Neural cell (in vitro differentiated cells): ENCODE data around the gene CACNA1C. TPM values are rescaled to one million over a fixed set of nuclear protein-coding genes. Genes with fewer than 3 reads are reported as not detected.

Experiments used
- H2AFZ ChIP-seq: fragments of 200-600, 300-800 bp; sonication (generic), shearing (Covaris generic); 2 replicates; pipeline ENCODE4 v1.6.0; 2014; ENCODE audit warnings: low read depth, mild to moderate bottlenecking, antibody characterized with exemption, low read length, moderate library complexity
- H3F3A ChIP-seq: fragments of 200-600 bp; shearing (Covaris generic); 2 replicates; pipeline ENCODE4 v1.6.1; 2016; ENCODE audit warnings: mild to moderate bottlenecking, moderate library complexity, mixed read lengths, antibody characterized with exemption, low read length; ENCODE audit not compliant: insufficient read depth, poor library complexity, severe bottlenecking
- H3K27ac ChIP-seq: fragments of 200-600, 300-800 bp; sonication (generic), shearing (Covaris generic); 2 replicates; pipeline ENCODE4 v1.5.1; 2014; ENCODE audit warnings: mild to moderate bottlenecking, low read length, moderate library complexity
- H3K27me3 ChIP-seq: fragments of 300-800, 200-600 bp; sonication (generic), shearing (Covaris generic); 2 replicates; pipeline ENCODE4 v1.6.0; 2014; ENCODE audit warnings: mild to moderate bottlenecking, low read depth, low read length, moderate library complexity; ENCODE audit not compliant: insufficient read depth
- H3K36me3 ChIP-seq: fragments of 300-800, 200-600 bp; sonication (generic), shearing (Covaris generic); 2 replicates; pipeline ENCODE4 v1.5.1; 2014; ENCODE audit warnings: mild to moderate bottlenecking, antibody characterized with exemption, low read length, moderate library complexity; ENCODE audit not compliant: insufficient read depth
- H3K4me2 ChIP-seq: fragments of 300-800, 200-600 bp; sonication (generic), shearing (Covaris generic); 2 replicates; pipeline ENCODE4 v1.6.0; 2014; ENCODE audit warnings: mild to moderate bottlenecking, low read length
- H3K4me3 ChIP-seq: fragments of 300-800, 200-600 bp; sonication (generic), shearing (Covaris generic); 2 replicates; pipeline ENCODE4 v1.5.1; 2014; ENCODE audit warnings: mild to moderate bottlenecking, low read length, moderate library complexity
- H3K79me2 ChIP-seq: fragments of 200-600 bp; shearing (Covaris generic); replicated peaks from 2 replicates; pipeline ENCODE4 v1.6.0; 2014; ENCODE audit warnings: mild to moderate bottlenecking, low read length, moderate library complexity; ENCODE audit not compliant: insufficient read depth
- H3K9ac ChIP-seq: fragments of 300-800, 200-600 bp; sonication (generic), shearing (Covaris generic); 2 replicates; pipeline ENCODE4 v1.6.1; 2016; ENCODE audit warnings: mild to moderate bottlenecking, low read length, mixed read lengths
- H3K9me2 ChIP-seq: fragments of 200-600 bp; shearing (Covaris generic); 2 replicates; pipeline ENCODE4 v1.6.1; 2016; ENCODE audit warnings: mild to moderate bottlenecking, low read length, mixed read lengths; ENCODE audit not compliant: insufficient read depth
- H3K9me3 ChIP-seq: fragments of 200-600, 300-800 bp; sonication (generic), shearing (Covaris generic); 2 replicates; pipeline ENCODE4 v1.6.1; 2016; ENCODE audit warnings: mild to moderate bottlenecking, mixed run types, low read length, moderate library complexity, mixed read lengths
- H4K20me1 ChIP-seq: fragments of 200-600 bp; shearing (Covaris generic); 2 replicates; pipeline ENCODE4 v1.6.1; 2016; ENCODE audit warnings: mild to moderate bottlenecking, mixed run types; ENCODE audit not compliant: insufficient read depth
- EP300 ChIP-seq: fragments of 450-650 bp; conservative IDR thresholded peaks from 2 replicates; pipeline ENCODE4 v1.6.1; 2014; ENCODE audit warnings: antibody characterized with exemption, mild to moderate bottlenecking, moderate library complexity; ENCODE audit not compliant: poor library complexity, severe bottlenecking
- EZH2 ChIP-seq: fragments of 200-600, 300-800 bp; shearing (Covaris generic), sonication (generic); IDR thresholded peaks from 2 replicates; pipeline ENCODE4 v1.6.1; 2014; ENCODE audit warnings: antibody characterized with exemption, low read length, borderline replicate concordance, mild to moderate bottlenecking; ENCODE audit not compliant: insufficient read depth, poor library complexity, severe bottlenecking
- MXI1 ChIP-seq: fragments of 450-650 bp; conservative IDR thresholded peaks from 2 replicates; pipeline ENCODE4 v1.6.1; 2014; ENCODE audit warnings: antibody characterized with exemption, mild to moderate bottlenecking; ENCODE audit not compliant: poor library complexity, severe bottlenecking
- POLR2AphosphoS5 ChIP-seq: IDR thresholded peaks from 2 replicates; pipeline ENCODE4 v1.6.1; 2012
- RAD21 ChIP-seq: fragments of 450-650 bp; conservative IDR thresholded peaks from 2 replicates; pipeline ENCODE4 v1.6.1; 2014; ENCODE audit warnings: antibody characterized with exemption, mild to moderate bottlenecking, moderate library complexity
- REST ChIP-seq: IDR thresholded peaks from 2 replicates; pipeline ENCODE4 v1.6.1; 2012; ENCODE audit warnings: borderline replicate concordance
- SMC3 ChIP-seq: fragments of 450-650 bp; conservative IDR thresholded peaks from 2 replicates; pipeline ENCODE4 v1.6.1; 2014; ENCODE audit warnings: antibody characterized with exemption, mild to moderate bottlenecking, moderate library complexity; ENCODE audit not compliant: poor library complexity
- TAF1 ChIP-seq: IDR thresholded peaks from 2 replicates; pipeline ENCODE4 v1.6.1; 2012; ENCODE audit warnings: low read depth
- polyA plus RNA-seq: library from polyadenylated mRNA; depleted of rRNA; stranded (reverse); fragments of >200 nt; gene quantifications from 2 replicates; pipeline ENCODE4 v1.2.3, GENCODE V29; 2014
- TF ChIP-seq, protein P1 (sequence below): fragments of 450-650 bp; IDR thresholded peaks from 2 replicates; pipeline ENCODE4 v1.5.1; 2014; ENCODE audit warnings: antibody characterized with exemption, mild to moderate bottlenecking, moderate library complexity; ENCODE audit not compliant: poor library complexity, severe bottlenecking

CACNA1C gene
- polyA plus RNA-seq, 1 donor from 2014 or later, result 9.7 TPM

GRCh38 chr12:2292560-2292959 is 239.8 kb downstream of the CACNA1C start:
- Histone ChIP-seq H3K79me2 (no peaks in the 10 kb centered on the region), H3K9me2 (no peaks in the 10 kb centered on the region), H2AFZ (no peak overlapping the region), H3K36me3 (no peaks in the 10 kb centered on the region), H3K27me3 (no peaks in the 10 kb centered on the region), H4K20me1 (no peaks in the 10 kb centered on the region), H3K27ac (no peak overlapping the region), H3K4me3 (no peak overlapping the region), H3K9ac (no peak overlapping the region), H3K9me3 (no peaks in the 10 kb centered on the region), H3F3A (no peaks in the 10 kb centered on the region), H3K4me2 (no peak overlapping the region)
- no peak for TF ChIP-seq SMC3
- no peak for TF ChIP-seq POLR2AphosphoS5
- TF ChIP-seq, protein P1, sequence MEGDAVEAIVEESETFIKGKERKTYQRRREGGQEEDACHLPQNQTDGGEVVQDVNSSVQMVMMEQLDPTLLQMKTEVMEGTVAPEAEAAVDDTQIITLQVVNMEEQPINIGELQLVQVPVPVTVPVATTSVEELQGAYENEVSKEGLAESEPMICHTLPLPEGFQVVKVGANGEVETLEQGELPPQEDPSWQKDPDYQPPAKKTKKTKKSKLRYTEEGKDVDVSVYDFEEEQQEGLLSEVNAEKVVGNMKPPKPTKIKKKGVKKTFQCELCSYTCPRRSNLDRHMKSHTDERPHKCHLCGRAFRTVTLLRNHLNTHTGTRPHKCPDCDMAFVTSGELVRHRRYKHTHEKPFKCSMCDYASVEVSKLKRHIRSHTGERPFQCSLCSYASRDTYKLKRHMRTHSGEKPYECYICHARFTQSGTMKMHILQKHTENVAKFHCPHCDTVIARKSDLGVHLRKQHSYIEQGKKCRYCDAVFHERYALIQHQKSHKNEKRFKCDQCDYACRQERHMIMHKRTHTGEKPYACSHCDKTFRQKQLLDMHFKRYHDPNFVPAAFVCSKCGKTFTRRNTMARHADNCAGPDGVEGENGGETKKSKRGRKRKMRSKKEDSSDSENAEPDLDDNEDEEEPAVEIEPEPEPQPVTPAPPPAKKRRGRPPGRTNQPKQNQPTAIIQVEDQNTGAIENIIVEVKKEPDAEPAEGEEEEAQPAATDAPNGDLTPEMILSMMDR, result no peak
- TF ChIP-seq REST, result no peak
- TF ChIP-seq EZH2, result no peak
- no peak for TF ChIP-seq RAD21
- no peak for TF ChIP-seq EP300
- no peak for TF ChIP-seq MXI1
- TF ChIP-seq TAF1, result no peak

GRCh38 chr12:2294651-2295475 is 242.1 kb downstream of the CACNA1C start:
- H2AFZ ChIP-seq, result no peak overlapping the region
- H3K9me2 ChIP-seq, result no peaks in the 10 kb centered on the region
- TF ChIP-seq EP300, result no peak
- no peak for TF ChIP-seq TAF1
- TF ChIP-seq POLR2AphosphoS5, result no peak
- no peak for TF ChIP-seq MXI1
- no peak for TF ChIP-seq EZH2
- TF ChIP-seq, protein P1, result no peak
- TF ChIP-seq REST, result no peak
- no peak for TF ChIP-seq SMC3
- TF ChIP-seq RAD21, result no peak

More at GRCh38 chr12:2294651-2295475, 242.1 kb downstream of the CACNA1C start:
- Histone ChIP-seq H3K79me2 (no peaks in the 10 kb centered on the region), H3K4me2 (no peak overlapping the region), H4K20me1 (no peaks in the 10 kb centered on the region), H3K27ac (peak overlapping the region; percentile 80), H3K9me3 (no peaks in the 10 kb centered on the region), H3K9ac (no peak overlapping the region), H3K36me3 (no peaks in the 10 kb centered on the region), H3F3A (no peaks in the 10 kb centered on the region), H3K4me3 (no peak overlapping the region), H3K27me3 (no peaks in the 10 kb centered on the region)
